DOHH2 (cell line): ENCODE data around the gene HCN4.

ENCODE experiments used
- EZH2phosphoT487 ChIP-seq: fragments of 200-600 bp; sonication (generic); IDR thresholded peaks from 2 replicates; pipeline ENCODE4 v1.6.1; 2017; ENCODE audit warnings: borderline replicate concordance, mild to moderate bottlenecking, antibody characterized with exemption, low read length, moderate library complexity, mixed read lengths
- TF ChIP-seq, protein P1 (sequence below): fragments of 200-600 bp; sonication (generic); IDR thresholded peaks from one replicate; pipeline ENCODE4 v1.5.1; 2014; ENCODE audit warnings: antibody characterized with exemption, mild to moderate bottlenecking, low read depth, low read length; ENCODE audit not compliant: poor library complexity, severe bottlenecking

DNA sequence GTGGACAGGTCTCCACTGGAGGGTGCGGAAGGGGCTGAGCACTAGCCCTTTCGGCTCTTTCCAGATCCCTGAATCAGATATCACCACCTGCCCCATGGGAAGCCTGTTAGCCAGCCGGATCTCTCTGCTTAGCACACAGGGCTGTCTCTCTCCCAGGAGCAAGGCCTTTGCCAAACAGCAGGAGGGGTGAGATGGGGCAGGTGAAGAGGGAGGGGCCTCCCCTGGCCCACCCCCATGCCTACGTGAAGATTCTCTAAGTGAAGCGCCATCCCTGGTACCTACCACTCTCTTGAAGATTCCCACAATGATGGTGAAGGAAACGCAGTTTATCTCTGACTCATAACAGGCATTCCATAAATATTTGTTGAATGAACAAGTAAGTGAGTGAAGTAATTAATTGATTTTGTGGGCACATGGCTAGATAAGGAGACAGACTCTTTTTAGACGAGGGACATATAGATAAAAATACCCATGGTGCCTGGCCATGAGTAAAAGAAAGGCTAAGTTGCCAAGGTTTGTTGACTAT, 19.6 kb upstream of the HCN4 start:
- TF ChIP-seq, protein P1, sequence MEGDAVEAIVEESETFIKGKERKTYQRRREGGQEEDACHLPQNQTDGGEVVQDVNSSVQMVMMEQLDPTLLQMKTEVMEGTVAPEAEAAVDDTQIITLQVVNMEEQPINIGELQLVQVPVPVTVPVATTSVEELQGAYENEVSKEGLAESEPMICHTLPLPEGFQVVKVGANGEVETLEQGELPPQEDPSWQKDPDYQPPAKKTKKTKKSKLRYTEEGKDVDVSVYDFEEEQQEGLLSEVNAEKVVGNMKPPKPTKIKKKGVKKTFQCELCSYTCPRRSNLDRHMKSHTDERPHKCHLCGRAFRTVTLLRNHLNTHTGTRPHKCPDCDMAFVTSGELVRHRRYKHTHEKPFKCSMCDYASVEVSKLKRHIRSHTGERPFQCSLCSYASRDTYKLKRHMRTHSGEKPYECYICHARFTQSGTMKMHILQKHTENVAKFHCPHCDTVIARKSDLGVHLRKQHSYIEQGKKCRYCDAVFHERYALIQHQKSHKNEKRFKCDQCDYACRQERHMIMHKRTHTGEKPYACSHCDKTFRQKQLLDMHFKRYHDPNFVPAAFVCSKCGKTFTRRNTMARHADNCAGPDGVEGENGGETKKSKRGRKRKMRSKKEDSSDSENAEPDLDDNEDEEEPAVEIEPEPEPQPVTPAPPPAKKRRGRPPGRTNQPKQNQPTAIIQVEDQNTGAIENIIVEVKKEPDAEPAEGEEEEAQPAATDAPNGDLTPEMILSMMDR, result no peak
- no peak for TF ChIP-seq EZH2phosphoT487
